Common myeloid progenitor, CD34-positive (primary cell): ENCODE data around the gene ARHGAP36.

ENCODE experiments used
- CTCF ChIA-PET: fragments of 350-600 bp; sonication (Branson Sonifier 250); formaldehyde crosslinking; loops from one replicate; lab custom pipeline; 2021; ENCODE audit warnings: antibody characterized with exemption; lab: Charles Lee
- POLR2A ChIA-PET: fragments of 350-600 bp; sonication (Branson Sonifier 250); formaldehyde crosslinking; loops from one replicate; lab custom pipeline; 2021; ENCODE audit warnings: antibody characterized with exemption; lab: Charles Lee
- DNase-seq, 3 donors: peaks; one replicate each; pipeline versions ENCODE4 v3.0.0 to v3.0.0-alpha.2; 2013
- H3K27ac ChIP-seq, 2 experiments: 1 replicate in 1 of 2; 2 replicates in 1 of 2; pipeline ENCODE4 v1.7.0; 2013; ENCODE audit warnings: inconsistent platforms in 2 of 2, low read length in 2 of 2, mild to moderate bottlenecking in 2 of 2, low read depth in 1 of 2, moderate library complexity in 1 of 2; ENCODE audit not compliant: severe bottlenecking in 2 of 2, insufficient read depth in 1 of 2, poor library complexity in 1 of 2
- H3K27me3 ChIP-seq, 5 experiments: replicated peaks in 2 of 5; 1 replicate in 3 of 5; 2 replicates in 2 of 5; pipeline versions ENCODE4 v1.6.1 to v1.7.0; 2013; ENCODE audit warnings: low read length in 4 of 5, mild to moderate bottlenecking in 2 of 5, moderate library complexity in 2 of 5, inconsistent platforms in 1 of 5; ENCODE audit not compliant: insufficient read depth in 5 of 5, control insufficient read depth in 4 of 5
- H3K36me3 ChIP-seq, 4 experiments: 1 replicate in 2 of 4; 2 replicates in 2 of 4; pipeline versions ENCODE4 v1.6.1 to v1.7.0; 2013; ENCODE audit warnings: low read length in 3 of 4, control low read depth in 1 of 4, mild to moderate bottlenecking in 1 of 4; ENCODE audit not compliant: control insufficient read depth in 4 of 4, insufficient read depth in 4 of 4
- H3K4me1 ChIP-seq, 4 experiments: 1 replicate in 3 of 4; 2 replicates in 1 of 4; pipeline versions ENCODE4 v1.6.1 to v1.7.1; 2013; ENCODE audit warnings: low read length in 3 of 4, mild to moderate bottlenecking in 3 of 4, control low read depth in 1 of 4, inconsistent platforms in 1 of 4, moderate library complexity in 1 of 4; ENCODE audit not compliant: control insufficient read depth in 4 of 4, insufficient read depth in 4 of 4; ENCODE audit errors: control extremely low read depth in 1 of 4
- H3K4me3 ChIP-seq, 7 experiments: 1 replicate in 4 of 7; 2 replicates in 3 of 7; pipeline versions ENCODE4 v1.5.1 to v1.7.0; 2013; ENCODE audit warnings: mild to moderate bottlenecking in 7 of 7, low read length in 6 of 7, moderate library complexity in 6 of 7, inconsistent platforms in 2 of 7, low read depth in 2 of 7, control low read depth in 1 of 7; ENCODE audit not compliant: insufficient read depth in 4 of 7, control insufficient read depth in 1 of 7; ENCODE audit errors: extremely low read depth in 1 of 7
- H3K9me3 ChIP-seq, 5 experiments: 1 replicate in 4 of 5; 2 replicates in 1 of 5; pipeline versions ENCODE4 v1.6.1 to v1.7.1; 2013; ENCODE audit warnings: low read length in 4 of 5, mild to moderate bottlenecking in 2 of 5, inconsistent platforms in 1 of 5, low read depth in 1 of 5, moderate library complexity in 1 of 5; ENCODE audit not compliant: control insufficient read depth in 4 of 5, insufficient read depth in 2 of 5; ENCODE audit errors: control extremely low read depth in 1 of 5
- WGBS: methylation state at CpG from one replicate; pipeline ENCODE4 v1.1.5; 2013; ENCODE audit not compliant: insufficient coverage; 5-methylcytosine and 5-hydroxymethylcytosine counted together

ARHGAP36 gene

GRCh38 chrX:131068945-131069719 is 11.0 kb downstream of the ARHGAP36 start:
- Histone ChIP-seq H3K4me1 (peaks cover 0 to 8% (median 2%) of the 10 kb centered on the region in 4 experiments), H3K36me3 (no peaks in the 10 kb centered on the region), H3K27ac (no peak overlapping the region), H3K9me3 (no peaks in the 10 kb centered on the region), H3K27me3 (peaks cover 2 to 95% (median 29%) of the 10 kb centered on the region in 5 experiments), H3K4me3 (no peak overlapping the region)
- ChIA-PET CTCF (no interaction called here), POLR2A (no interaction called here)
- 21% methylated on average over 17 of the region's 26 CpGs for WGBS
- peak; percentile 11 to 34 (median 31) for DNase-seq

GRCh38 chrX:131072871-131073571 is 14.9 kb downstream of the ARHGAP36 start:
- Histone ChIP-seq H3K4me1 (peaks cover 0 to 3% (median under 1%) of the 10 kb centered on the region in 4 experiments), H3K36me3 (no peaks in the 10 kb centered on the region), H3K4me3 (no peak overlapping the region), H3K27ac (no peak overlapping the region), H3K9me3 (no peaks in the 10 kb centered on the region), H3K27me3 (peaks cover 0 to 79% (median 25%) of the 10 kb centered on the region in 5 experiments)
- WGBS, result 32% methylated on average over 28 of the region's 39 CpGs
- ChIA-PET CTCF (no interaction called here), POLR2A (no interaction called here)
- DNase-seq, result no peak

GRCh38 chrX:131073607-131074006 is 15.5 kb downstream of the ARHGAP36 start:
- no peaks in the 10 kb centered on the region for H3K4me1 ChIP-seq
- DNase-seq, result no peak
- no peak overlapping the region for H3K4me3 ChIP-seq
- H3K9me3 ChIP-seq, result no peaks in the 10 kb centered on the region
- no peaks in the 10 kb centered on the region for H3K36me3 ChIP-seq
- CTCF ChIA-PET, result no interaction called here
- H3K27me3 ChIP-seq, result peaks cover 1 to 81% (median 25%) of the 10 kb centered on the region in 5 experiments
- H3K27ac ChIP-seq, result no peak overlapping the region
- POLR2A ChIA-PET, result no interaction called here
- WGBS, result 46% methylated on average over 2 of the region's 4 CpGs

GRCh38 chrX:131081772-131082740 is 23.9 kb downstream of the ARHGAP36 start:
- Histone ChIP-seq H3K36me3 (no peaks in the 10 kb centered on the region), H3K27ac (no peak overlapping the region), H3K9me3 (peaks cover 0 to 10% (median 0%) of the 10 kb centered on the region in 5 experiments), H3K27me3 (peaks cover 7 to 77% (median 18%) of the 10 kb centered on the region in 5 experiments), H3K4me1 (no peaks in the 10 kb centered on the region), H3K4me3 (no peak overlapping the region)
- ChIA-PET POLR2A (no interaction called here), CTCF (no interaction called here)
- DNase-seq, result no peak
- WGBS, result 24% methylated on average over 69 of the region's 75 CpGs

- ChIA-PET CTCF (no interaction called here), POLR2A (interaction anchor here (0.7 kb wide), 1 partner anchor 542 kb away, joined by 3 read pairs; no protein-coding TSS in a partner anchor)
- peaks cover 4 to 79% (median 18%) of the 10 kb centered on the region in 5 experiments for H3K27me3 ChIP-seq
These were observed 25.5 kb downstream of the ARHGAP36 start for GRCh38 chrX:131083510-131084142.

GRCh38 chrX:131084145-131084544 is 26.0 kb downstream of the ARHGAP36 start:
- ChIA-PET POLR2A (interaction anchor here (0.7 kb wide), 1 partner anchor 542 kb away, joined by 3 read pairs; no protein-coding TSS in a partner anchor), CTCF (no interaction called here)
- Histone ChIP-seq H3K27ac (no peak overlapping the region), H3K4me3 (no peak overlapping the region), H3K9me3 (peaks cover 0 to 10% (median 0%) of the 10 kb centered on the region in 5 experiments), H3K4me1 (no peaks in the 10 kb centered on the region), H3K27me3 (peaks cover 4 to 75% (median 17%) of the 10 kb centered on the region in 5 experiments), H3K36me3 (no peaks in the 10 kb centered on the region)
- no peak for DNase-seq
- WGBS, result 34% methylated on average over 5 of the region's 7 CpGs

More at GRCh38 chrX:131083510-131084142, 25.5 kb downstream of the ARHGAP36 start:
- Histone ChIP-seq H3K36me3 (no peaks in the 10 kb centered on the region), H3K4me3 (no peak overlapping the region), H3K9me3 (peaks cover 0 to 10% (median 0%) of the 10 kb centered on the region in 5 experiments), H3K4me1 (no peaks in the 10 kb centered on the region), H3K27ac (no peak overlapping the region)
- WGBS, result 26% methylated on average over 33 of the region's 34 CpGs
- DNase-seq, result no peak
